GM18508 (cell line): Measurements from ENCODE around the gene TAF4.

Experiments used
- ATAC-seq: cut with Tn5 transposase; IDR thresholded peaks from one replicate; pipeline ENCODE4 v1.9.1; 2021; ENCODE audit warnings: moderate number of reproducible peaks; ENCODE audit not compliant: insufficient read depth, unreplicated experiment

The TAF4 gene

DNA sequence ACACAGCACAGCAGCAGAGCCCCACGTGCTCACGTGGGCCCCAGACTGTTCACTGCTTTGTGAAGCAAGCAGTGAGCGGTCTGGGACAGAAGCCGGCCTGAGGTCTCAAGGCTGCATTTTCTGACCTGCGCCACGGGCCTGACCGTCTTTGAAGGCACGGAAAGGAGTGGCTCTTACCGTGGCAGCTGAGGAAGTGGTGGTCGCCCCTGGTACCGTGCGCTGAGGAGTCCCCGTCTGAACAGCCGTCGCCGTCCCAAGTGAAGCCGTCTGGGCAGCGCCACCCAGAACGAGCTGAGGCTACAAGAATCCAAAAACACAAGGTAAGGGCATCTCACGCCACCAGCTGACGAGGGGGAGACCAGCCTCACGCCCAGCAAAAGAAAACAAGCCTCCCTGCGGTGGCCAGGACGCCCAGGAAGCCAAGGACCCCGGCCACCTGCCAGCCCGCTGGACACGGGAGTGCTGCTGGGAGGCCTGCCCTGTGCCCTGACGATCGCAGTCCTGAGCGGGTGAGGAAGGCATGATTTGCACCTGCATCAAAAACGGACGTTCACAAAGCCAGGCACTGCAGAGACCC, 55.7 kb downstream of the TAF4 start:
- ATAC-seq, result no peak

DNA sequence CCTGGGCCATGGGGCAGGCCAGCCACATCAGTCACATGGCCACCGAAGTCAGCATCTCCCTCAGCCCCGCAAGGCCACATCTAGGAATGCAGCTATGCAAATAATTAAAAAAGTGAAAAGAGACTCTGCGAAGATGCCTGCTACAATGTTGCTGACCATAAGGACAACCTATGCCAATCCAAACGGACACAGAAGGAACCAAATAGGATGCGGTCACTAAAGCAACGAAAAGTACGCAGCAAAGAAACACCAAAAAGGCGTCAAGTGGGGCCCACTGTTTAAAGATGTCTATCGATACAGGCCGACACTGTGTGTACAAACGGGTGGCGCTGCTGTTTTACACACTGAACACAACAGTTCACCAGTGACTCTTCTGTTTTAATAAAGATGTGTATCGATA, 56.4 kb downstream of the TAF4 start:
- no peak for ATAC-seq

DNA sequence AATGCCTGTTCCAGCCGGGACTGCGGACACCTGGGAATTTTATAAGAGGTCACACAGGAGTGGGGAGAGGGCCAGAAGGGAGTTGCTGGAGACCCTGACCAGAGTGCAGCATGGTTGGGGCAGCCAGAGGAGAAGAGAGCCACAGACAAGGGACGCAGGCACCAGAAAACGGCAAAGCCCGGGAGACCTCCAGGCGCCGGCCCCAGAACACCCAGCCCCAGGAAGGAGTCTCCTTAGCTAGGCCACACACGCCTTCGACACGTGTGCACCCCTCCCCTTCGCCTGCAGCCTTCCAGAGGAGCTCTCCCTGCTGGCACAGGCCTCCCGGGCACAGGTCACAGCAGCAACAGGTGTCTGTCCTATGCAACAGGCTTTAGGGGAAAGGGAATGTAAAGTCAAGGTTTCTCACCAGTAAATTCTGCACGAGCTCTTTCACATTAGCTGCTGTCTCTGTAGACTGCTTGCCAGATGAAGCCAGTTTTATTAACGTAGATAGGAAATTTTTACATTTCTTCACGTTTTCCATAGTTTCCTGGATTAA, 57.0 kb downstream of the TAF4 start:
- no peak for ATAC-seq

DNA sequence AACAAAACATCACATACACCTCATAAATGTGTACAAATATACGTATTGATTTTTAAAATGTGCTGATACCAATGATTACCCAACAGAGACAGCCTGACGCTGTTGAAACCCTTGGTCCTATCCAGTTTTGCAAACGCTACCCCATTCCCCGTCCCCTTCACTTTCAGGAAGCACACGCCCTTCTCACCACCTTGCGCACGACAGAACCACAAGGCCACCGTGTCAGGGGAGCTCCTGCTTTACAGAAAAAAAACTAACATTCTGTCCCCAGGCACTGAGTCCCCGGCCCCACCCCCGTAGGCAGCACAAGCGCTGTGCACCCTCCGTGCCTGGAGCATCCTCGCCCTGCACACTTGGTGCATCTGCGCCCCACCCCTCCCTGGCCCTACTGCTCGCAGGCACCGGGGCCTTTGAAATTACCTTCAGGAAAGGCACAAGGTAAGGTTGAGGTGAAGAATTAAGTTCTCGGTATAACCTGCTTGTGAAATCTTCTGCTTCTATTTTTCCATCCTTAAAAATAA, 58.5 kb downstream of the TAF4 start:
- no peak for ATAC-seq

DNA sequence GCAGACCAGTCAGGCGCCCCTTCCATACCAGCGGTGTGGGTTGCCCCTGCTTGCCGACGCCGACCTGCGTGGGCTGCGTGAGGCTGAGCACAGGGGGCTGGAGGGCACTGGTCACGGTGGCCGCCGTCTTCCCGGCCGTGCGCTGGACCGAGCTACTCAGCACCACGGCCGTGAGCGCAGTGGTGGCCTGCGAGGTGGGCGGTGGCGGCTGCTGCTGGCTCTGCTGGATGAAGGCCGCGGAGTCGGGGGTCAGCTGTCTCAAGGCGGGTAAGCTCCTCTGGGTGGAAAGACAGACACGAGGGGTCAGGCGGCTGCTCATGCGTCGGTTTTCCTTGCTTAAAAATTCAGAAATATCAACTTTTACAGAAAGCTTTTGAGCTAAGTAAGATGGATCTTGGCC, 59.2 kb downstream of the TAF4 start:
- no peak for ATAC-seq

DNA sequence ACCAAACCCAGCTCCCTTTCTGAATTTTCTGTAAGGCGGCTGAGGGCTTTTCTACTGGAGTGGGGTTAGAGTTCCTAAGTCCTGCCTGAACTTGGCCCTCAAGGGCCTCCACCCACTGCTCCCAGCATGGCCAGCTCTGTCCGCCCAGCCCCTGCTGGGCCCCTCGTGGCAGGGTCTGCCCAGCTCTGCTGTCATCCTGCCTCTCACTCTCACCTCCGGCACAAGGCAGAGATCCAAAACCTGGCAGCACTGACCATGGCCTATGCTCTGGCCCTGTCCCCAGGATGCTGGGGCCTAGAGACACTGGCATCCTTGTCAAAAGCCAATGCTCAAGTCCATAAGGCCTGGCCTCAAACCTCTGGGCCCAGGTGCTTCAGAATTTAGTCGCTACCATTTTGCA, 61.1 kb downstream of the TAF4 start:
- no peak for ATAC-seq

DNA sequence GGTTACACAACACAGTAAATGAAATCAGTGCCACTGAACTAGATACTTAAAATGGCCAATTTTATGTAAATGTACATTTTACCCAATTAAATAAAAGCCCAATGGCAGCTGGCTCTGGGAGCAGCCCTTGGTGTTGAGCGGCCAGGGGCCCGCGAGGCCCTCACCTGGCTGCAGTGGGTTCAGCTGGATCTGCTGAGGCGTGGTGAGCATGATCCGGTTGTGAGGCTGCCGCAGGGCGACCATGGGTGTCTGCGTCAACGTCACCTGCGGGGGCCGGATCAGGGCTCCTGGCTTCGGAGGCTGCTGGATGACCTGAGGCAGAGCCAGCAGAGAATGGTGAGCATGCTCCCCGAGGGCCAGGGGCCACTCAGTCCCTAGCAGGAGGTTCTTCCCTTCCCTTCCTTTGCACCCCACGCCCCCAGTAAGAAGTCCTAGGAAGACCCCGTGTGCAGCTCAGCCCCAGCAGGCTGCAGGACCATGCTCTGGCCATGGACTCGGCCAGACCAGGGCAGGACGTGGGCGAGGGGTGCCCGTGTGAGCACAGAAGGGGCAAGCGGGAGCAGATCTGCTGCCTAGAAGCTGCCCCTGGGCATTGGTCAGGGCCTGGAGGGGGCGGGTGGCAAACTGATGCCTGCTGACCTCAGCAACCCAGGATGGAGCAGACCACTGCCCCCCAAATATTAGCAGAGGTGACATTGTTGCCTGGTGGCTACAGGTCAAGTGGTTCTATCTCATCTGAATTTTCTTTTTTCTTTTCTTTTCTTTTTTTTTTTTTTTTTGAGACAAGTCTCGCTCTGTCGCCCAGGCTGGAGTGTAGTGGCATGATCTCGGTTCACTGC, 61.9 kb downstream of the TAF4 start:
- ATAC-seq, result no peak

DNA sequence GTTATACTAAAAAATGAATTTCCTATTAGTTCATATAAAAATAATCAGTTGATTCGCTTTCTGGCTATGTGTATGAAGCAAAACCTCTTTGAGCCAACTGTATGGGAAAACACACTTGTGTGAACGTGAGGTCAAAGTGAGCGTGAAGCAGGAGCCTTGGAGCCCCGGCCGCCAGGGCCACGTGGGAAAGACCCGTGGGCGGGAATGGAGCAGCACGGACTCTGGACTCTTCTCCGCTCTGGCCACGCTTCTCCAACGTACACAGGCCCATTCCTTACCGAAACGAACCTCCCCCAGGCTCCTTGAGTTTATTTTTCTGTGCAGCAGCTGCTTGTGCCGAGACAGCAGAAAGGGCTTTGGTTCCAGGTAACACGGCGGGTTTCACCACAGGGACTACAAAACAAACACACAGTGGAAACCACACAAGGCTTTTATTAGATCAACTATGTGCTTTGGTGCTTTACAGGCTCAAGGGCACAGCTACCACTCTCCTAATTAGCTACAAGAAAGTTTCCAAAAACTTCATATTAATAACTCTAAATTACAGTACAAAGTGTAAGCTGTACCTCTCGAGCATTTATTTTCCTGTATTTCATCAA, 62.7 kb downstream of the TAF4 start:
- no peak for ATAC-seq

DNA sequence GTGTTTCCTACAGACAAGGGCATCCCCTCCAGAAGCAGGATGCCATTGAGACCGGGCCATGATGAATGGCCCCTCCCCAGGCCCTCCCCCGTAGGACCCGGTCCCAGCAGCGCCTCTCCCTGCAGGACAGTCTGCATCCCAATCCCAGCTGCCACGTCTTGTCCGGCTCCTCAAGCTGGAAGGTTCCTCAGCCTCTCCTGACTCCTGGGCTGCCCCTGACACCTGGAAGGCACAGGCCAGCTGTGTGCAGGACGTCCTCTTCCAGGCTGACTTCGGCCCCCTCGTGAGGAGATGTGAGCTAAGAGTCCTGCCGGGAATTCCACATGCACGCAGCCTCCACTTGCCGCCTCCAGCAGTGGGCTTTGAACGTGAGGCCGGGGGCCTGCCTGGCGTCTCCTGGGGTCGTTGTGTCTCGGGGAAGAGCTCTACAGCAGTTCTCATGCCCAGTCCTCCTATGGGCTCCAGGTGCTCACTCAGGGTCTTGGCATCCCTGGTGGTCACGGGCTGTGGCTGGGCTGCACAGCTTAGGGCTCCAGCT, 64.4 kb downstream of the TAF4 start:
- ATAC-seq, result no peak

DNA sequence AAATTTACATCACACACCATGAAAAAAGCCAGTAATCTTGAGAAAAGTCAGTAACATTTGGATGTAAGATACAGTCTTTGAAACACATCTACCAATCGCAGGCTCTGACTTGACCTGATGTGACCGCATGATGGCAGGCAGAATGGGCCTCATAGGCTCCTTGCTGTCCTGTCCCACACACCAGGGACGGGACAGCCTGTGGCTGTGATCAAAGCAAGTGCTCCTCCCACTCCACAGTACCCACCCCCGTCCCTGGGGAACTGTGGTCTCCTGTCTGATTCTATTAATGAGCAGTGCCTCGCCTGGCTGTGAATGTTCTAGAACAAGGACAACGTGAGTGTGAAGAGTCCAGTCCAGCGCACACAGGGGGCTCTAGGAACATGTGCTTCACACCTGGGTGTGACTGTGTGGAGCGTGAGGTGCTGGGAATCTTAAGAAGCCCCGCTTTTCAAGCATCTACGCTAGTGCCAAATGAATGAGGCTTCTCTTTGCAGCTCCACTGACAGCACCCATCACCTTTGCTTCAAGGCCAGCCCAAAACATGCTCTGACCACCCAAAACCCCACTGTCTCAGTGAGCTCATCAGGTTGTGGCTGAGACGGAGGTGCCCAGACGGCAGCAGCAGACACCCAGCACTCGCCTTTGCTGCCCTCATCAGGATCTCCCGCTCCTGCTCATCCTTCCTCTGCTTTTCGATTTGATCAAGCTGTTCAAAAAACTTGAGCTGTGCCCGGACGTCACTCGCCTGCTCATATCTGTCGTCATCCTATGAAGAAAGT, 67.1 kb downstream of the TAF4 start:
- ATAC-seq, result no peak

DNA sequence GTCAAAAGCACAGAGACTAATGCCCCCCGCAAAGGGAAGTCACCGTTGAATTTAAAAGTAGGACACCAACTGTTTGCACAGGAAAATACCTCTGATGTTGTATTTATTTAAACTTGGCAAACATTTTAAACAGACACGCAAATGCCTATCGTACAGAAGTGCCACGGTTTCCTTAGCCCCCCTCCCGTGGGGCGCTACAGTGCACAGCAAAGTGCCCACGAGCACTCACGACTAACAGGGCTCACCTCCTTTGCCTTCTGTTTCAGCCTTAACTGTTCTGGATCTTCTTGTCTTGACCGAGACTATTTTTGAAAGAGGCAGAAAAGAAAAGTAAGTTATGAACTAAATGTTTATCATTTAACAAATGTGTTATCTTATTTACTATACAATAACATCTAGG, 67.8 kb downstream of the TAF4 start:
- no peak for ATAC-seq

DNA sequence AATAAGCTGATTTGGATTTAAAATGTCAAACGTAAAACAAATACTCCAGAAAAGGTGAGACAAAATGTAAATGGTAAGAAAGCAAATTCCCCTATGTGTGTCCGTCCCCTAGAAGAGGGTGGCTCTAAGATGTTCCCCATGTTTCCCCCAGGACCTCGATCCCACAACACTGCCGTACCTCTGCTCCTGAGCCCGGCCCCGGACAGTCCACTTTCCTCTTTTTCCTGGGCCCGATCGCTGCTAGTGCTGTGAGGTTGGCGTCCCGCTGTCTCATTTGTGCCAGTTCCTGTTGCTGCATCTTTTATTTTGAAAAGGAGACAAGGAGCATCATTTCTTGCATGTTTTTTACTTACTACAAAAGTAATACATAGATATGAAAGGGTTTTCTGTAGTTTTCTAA, 68.3 kb downstream of the TAF4 start:
- ATAC-seq, result no peak

DNA sequence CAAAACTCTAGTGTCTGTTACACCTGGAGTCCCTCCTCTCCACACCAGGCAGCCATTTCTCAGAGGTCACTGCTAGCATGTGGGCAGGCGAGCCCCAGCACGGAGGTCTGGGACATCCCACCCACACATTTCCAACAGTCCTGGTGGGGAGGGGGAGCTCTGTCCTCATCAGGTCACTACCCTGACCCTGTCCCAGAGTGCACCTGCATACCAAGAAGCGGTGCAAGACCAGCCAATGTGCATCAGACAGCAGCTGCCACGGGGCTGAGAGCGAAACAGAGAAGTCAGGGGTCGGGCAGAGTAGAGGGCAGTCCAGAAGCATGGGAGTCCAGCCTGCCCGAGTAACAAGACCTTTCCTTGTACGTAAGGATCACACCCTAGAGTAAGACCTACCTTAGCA, 71.1 kb downstream of the TAF4 start:
- ATAC-seq, result no peak

DNA sequence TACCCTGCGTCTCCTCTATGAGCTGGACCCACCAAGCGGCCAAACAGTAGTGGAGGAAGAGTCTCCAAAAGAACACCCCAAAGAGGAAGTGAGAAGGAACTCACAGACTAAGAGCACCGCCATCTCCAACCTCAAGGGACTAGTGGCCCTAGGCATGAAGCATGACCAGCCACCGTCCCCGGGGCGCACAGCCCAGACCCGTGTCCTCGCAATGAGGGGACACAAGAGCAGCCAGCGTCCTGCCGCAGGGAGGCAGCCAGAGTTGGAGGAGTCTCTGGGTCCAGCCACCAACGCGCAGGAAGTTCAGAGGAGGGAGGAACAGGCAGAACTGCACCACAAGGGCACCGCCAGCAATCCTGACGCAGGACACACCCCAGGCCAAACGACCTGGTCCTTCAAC, 72.6 kb downstream of the TAF4 start:
- no peak for ATAC-seq

DNA sequence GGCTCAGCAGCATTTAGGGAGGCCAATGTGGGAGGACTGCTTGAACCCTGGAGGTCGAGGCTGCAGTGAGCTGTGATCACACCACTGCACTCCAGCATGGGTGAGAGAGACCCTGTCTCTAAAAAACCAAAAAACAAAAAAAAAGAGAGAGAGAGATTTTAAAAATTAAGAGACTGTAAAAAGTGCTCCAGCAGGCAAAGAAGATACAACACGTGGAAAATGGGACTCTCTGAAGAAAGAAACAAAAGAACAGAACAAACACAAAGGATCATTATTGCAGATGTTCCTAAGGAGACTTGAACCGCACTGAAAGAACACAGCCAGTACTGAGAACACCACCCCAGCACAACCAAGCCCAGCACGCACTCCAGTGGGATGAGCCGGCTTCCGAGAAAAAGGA, 74.2 kb downstream of the TAF4 start:
- ATAC-seq, result no peak

DNA sequence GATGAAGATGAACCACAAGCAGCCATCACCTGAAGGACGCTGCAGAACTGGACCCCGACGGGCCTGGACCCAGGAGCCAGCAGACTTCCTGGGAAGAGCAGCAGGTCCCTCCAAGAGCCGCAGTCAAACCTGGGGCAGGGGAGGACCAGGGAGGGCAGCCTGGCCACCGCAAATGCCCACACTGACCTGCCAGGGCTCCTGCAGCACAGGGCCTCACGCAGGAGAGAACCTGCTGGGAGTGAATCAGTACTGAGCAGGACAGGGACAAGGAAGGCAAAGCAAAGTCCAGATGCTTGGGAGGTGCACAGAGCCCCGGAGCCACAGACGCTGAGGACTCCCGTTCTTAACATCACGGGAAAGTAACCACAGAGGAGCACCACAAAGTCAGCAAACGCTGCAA, 75.2 kb downstream of the TAF4 start:
- no peak for ATAC-seq

DNA sequence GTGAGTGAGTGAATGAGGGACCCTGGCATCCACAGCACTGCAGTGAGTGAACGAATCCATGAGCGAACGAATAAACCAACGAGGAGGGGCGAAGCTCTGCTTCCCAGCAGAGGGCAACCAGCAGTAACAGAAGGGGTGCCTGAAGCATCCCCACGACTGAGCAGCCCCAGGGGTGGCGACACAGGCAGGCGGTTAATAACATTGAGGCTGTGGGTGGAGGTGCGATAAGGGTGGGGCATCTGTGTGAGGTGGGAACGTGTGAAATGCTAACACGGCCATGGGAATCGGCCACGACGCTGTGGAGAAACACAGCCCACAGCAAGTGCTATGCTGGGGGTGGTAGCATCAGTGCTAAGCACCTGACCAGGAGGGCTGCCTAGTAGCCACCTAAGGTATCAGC, 75.9 kb downstream of the TAF4 start:
- no peak for ATAC-seq

DNA sequence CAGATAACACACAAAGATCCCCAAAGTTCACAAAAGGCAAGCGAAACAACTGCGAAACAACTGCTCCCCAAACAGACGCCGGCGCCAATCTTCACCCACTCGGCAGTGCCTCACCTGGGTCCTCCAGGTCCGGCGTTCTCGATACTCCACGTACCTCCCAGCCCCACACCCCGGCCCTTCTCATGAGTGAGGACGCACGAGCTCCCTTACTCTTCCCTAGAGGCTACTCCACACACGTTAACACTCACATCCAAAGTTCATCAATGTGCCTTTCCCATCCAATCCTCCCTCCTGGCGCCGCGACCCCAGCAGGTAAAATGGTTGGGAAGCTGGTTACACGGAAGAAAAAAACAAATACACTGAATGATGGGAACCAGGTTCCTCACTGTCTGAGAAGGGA, 77.0 kb downstream of the TAF4 start:
- no peak for ATAC-seq

DNA sequence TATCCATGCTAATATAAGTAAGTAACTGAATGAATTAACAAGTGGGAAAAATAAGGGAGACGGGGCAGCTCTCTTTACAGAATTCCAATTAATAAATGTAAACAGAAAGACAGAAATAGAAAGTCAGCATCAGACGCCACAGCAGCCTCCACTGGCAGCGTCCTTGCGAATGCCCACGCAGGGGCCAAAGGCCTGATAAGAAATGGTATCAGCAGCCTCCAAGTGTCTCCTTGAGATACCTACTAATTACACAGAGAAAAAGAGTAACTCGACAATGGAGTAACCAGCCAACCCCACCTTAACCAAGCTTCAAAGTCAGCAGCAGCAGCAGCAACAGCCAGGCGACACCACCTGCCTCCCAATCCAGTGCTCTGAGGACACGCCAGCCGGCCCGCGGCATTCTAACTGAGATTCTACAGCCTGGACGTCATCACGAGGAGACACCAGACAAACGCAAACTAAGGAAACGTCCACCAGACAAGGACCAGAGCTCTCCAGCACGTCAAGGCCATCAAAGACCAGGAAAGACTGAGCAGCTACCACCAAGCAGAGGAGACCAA, 78.8 kb downstream of the TAF4 start:
- ATAC-seq, result no peak

DNA sequence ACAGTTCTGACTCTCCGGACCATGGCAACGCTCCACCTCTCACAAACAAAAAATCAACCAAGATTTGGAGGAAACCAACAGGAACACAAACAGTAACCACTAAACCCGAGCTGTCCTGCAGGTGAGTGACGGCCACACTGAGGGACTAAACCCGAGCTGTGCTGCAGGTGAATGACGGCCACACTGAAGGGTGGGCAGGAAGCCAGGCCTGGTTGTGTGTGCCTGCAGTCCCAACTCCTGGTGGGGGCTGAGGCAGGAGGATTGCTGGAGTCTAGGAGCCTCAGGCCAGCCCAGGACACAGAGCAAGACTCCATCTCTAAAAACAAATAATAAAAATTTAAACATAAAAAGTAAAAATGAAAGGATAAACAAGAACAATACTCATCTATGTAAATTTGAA, 80.6 kb downstream of the TAF4 start:
- ATAC-seq, result no peak
